SK-N-SH (cell line): ENCODE results near the gene TMEM126A. TPM values are rescaled to one million over a fixed set of nuclear protein-coding genes. Genes with fewer than 3 reads are reported as not detected.

ENCODE experiments used
- CTCF ChIA-PET: fragments of 300-600, 350-600 bp; formaldehyde crosslinking; extraction: SDS; loops from one replicate; lab custom pipeline; 2021; lab: Yijun Ruan, JAX
- POLR2A ChIA-PET: fragments of 350-600 bp; sonication (Branson Sonifier 250); formaldehyde crosslinking; extraction: SDS; loops from one replicate; lab custom pipeline; 2020; ENCODE audit warnings: antibody characterized with exemption, inconsistent platforms; lab: Yijun Ruan, JAX
- DNase-seq: peaks from one replicate; pipeline ENCODE4 v3.0.0; 2012
- H2AFZ ChIP-seq: fragments of 200-600 bp; sonication (generic); 2 replicates; pipeline ENCODE4 v1.8.1; 2016; ENCODE audit warnings: antibody characterized with exemption, mild to moderate bottlenecking, low read depth
- H3F3A ChIP-seq: fragments of 200-600 bp; sonication (generic); replicated peaks from 2 replicates; pipeline ENCODE3; 2016; ENCODE audit warnings: antibody characterized with exemption, mild to moderate bottlenecking; ENCODE audit not compliant: insufficient read depth
- H3K27ac ChIP-seq, 2 experiments: fragments of 200-500 bp in 1 of 2; fragments of 200-600 bp in 1 of 2; sonication (Bioruptor generic) in 1 of 2; sonication (generic), shearing (Covaris generic) in 1 of 2; 2 replicates each; pipeline versions ENCODE4 v1.5.1 to v1.6.1; 2014 to 2016; ENCODE audit warnings: low read depth in 2 of 2, inconsistent platforms in 1 of 2, low read length in 1 of 2, mild to moderate bottlenecking in 1 of 2, mixed read lengths in 1 of 2
- H3K27me3 ChIP-seq: fragments of 200-600 bp; sonication (generic), shearing (Covaris generic); 2 replicates; pipeline ENCODE4 v1.6.1; 2016; ENCODE audit warnings: mixed run types; ENCODE audit not compliant: insufficient read depth
- H3K36me3 ChIP-seq, 2 experiments: fragments of 200-500 bp in 1 of 2; fragments of 200-600 bp in 1 of 2; sonication (Bioruptor generic) in 1 of 2; sonication (generic) in 1 of 2; replicated peaks in 1 of 2; 2 replicates each; pipeline versions ENCODE3 to v1.5.1; 2014 to 2016; ENCODE audit warnings: low read length in 1 of 2, mild to moderate bottlenecking in 1 of 2; ENCODE audit not compliant: insufficient read depth in 2 of 2, control insufficient read depth in 1 of 2
- H3K4me1 ChIP-seq, 2 experiments: fragments of 200-500 bp in 1 of 2; fragments of 200-600 bp in 1 of 2; sonication (Bioruptor generic) in 1 of 2; sonication (generic), shearing (Covaris generic) in 1 of 2; 2 replicates each; pipeline versions ENCODE4 v1.5.1 to v1.6.1; 2014 to 2016; ENCODE audit warnings: low read depth in 1 of 2, low read length in 1 of 2, mixed run types in 1 of 2; ENCODE audit not compliant: insufficient read depth in 2 of 2, control insufficient read depth in 1 of 2
- H3K4me2 ChIP-seq: fragments of 200-600 bp; sonication (generic), shearing (Covaris generic); 2 replicates; pipeline ENCODE4 v1.6.1; 2017; ENCODE audit warnings: mixed run types
- H3K4me3 ChIP-seq, 2 experiments: fragments of 200-500 bp in 1 of 2; fragments of 200-600 bp in 1 of 2; sonication (Bioruptor generic) in 1 of 2; sonication (generic), shearing (Covaris generic) in 1 of 2; 2 replicates each; pipeline versions ENCODE4 v1.5.1 to v1.8.1; 2014 to 2016; ENCODE audit warnings: low read depth in 2 of 2, inconsistent platforms in 1 of 2, low read length in 1 of 2, mild to moderate bottlenecking in 1 of 2, mixed read lengths in 1 of 2, moderate library complexity in 1 of 2
- H3K79me2 ChIP-seq: fragments of 200-600 bp; sonication (generic); 2 replicates; pipeline ENCODE4 v1.8.1; 2017; ENCODE audit warnings: mild to moderate bottlenecking; ENCODE audit not compliant: insufficient read depth
- H3K9ac ChIP-seq: fragments of 200-600 bp; sonication (generic); 2 replicates; pipeline ENCODE4 v1.6.1; 2017; ENCODE audit warnings: mixed run types
- H3K9me2 ChIP-seq: fragments of 200-600 bp; sonication (generic); 2 replicates; pipeline ENCODE4 v1.6.1; 2017; ENCODE audit warnings: mixed run types
- H3K9me3 ChIP-seq: fragments of 200-600 bp; sonication (generic); 2 replicates; pipeline ENCODE4 v1.6.1; 2017; ENCODE audit warnings: mixed run types, mild to moderate bottlenecking, moderate library complexity
- H4K20me1 ChIP-seq: fragments of 200-600 bp; sonication (generic); 2 replicates; pipeline ENCODE4 v1.6.1; 2017; ENCODE audit warnings: mild to moderate bottlenecking, mixed run types; ENCODE audit not compliant: insufficient read depth
- CHD2 ChIP-seq: fragments of 150-350 bp; IDR thresholded peaks from 2 replicates; pipeline ENCODE4 v1.6.1; 2018; ENCODE audit warnings: low read length; ENCODE audit not compliant: partially characterized antibody
- ELF1 ChIP-seq: IDR thresholded peaks from 2 replicates; pipeline ENCODE4 v1.4.0; 2012
- EZH2phosphoT487 ChIP-seq: fragments of 200-600 bp; sonication (generic); IDR thresholded peaks from 2 replicates; pipeline ENCODE4 v1.6.1; 2017; ENCODE audit warnings: low read depth, mixed run types, mild to moderate bottlenecking, antibody characterized with exemption, moderate library complexity, borderline replicate concordance
- FOSL2 ChIP-seq: IDR thresholded peaks from 2 replicates; pipeline ENCODE4 v1.4.0; 2012; ENCODE audit warnings: low read depth, mild to moderate bottlenecking, moderate library complexity, borderline replicate concordance
- FOXJ3 ChIP-seq: sonication (generic); formaldehyde crosslinking; IDR thresholded peaks from 2 replicates; pipeline ENCODE4 v1.5.1; 2020; ENCODE audit warnings: mild to moderate bottlenecking, missing genetic modification reagents
- GABPA ChIP-seq: IDR thresholded peaks from 2 replicates; pipeline ENCODE4 v1.4.0; 2012; ENCODE audit warnings: low read depth, mild to moderate bottlenecking
- GATA2 ChIP-seq: sonication (generic); formaldehyde crosslinking; IDR thresholded peaks from 2 replicates; pipeline ENCODE4 v1.5.0; 2020; ENCODE audit warnings: mild to moderate bottlenecking, missing genetic modification reagents
- MAX ChIP-seq: IDR thresholded peaks from 2 replicates; pipeline ENCODE4 v1.4.0; 2012; ENCODE audit warnings: low read depth
- MEF2A ChIP-seq: IDR thresholded peaks from 2 replicates; pipeline ENCODE4 v1.4.0; 2012; ENCODE audit warnings: low read depth, borderline replicate concordance
- MXI1 ChIP-seq: IDR thresholded peaks from 2 replicates; pipeline ENCODE4 v1.6.1; 2012; ENCODE audit warnings: mild to moderate bottlenecking, low read depth, low read length, improper control_type of control experiment
- PBX3 ChIP-seq: IDR thresholded peaks from 2 replicates; pipeline ENCODE4; 2012
- RFX5 ChIP-seq: IDR thresholded peaks from 2 replicates; pipeline ENCODE4 v1.6.1; 2012; ENCODE audit warnings: mild to moderate bottlenecking, improper control_type of control experiment, low read length
- RXRA ChIP-seq: IDR thresholded peaks from 2 replicates; pipeline ENCODE4 v1.4.0; 2012; ENCODE audit warnings: low read depth, mild to moderate bottlenecking, borderline replicate concordance
- TAF1 ChIP-seq: IDR thresholded peaks from 2 replicates; pipeline ENCODE4 v1.6.1; 2012; ENCODE audit warnings: low read depth, mild to moderate bottlenecking, low read length, moderate library complexity, borderline replicate concordance
- TCF12 ChIP-seq: IDR thresholded peaks from 2 replicates; pipeline ENCODE4 v1.4.0; 2012
- ZBTB33 ChIP-seq: IDR thresholded peaks from 2 replicates; pipeline ENCODE4 v1.4.0; 2012; ENCODE audit warnings: low read depth, borderline replicate concordance
- WGBS: methylation state at CpG from one replicate; pipeline ENCODE4 v1.1.6; 2017; ENCODE audit warnings: low lambda C conversion rate; 5-methylcytosine and 5-hydroxymethylcytosine counted together
- polyA plus RNA-seq, 3 experiments: library from polyadenylated mRNA; depleted of rRNA; stranded (reverse); fragments of >200 nt; gene quantifications; 2 replicates each; pipeline ENCODE4 v1.2.3, GENCODE V29; 2012

The TMEM126A gene
- polyA plus RNA-seq, 1 of the 3 experiments (the other 2 are of a cell fraction) = 30.5 TPM

GRCh38 chr11:85602526-85603213 is 45.1 kb upstream of the TMEM126A start:
- H3K4me1 ChIP-seq = no peaks in the 10 kb centered on the region
- no peaks in the 10 kb centered on the region for H3K9me3 ChIP-seq
- TF ChIP-seq GATA2 (CRISPR knock-in tag) = no peak
- TF ChIP-seq ELF1 = no peak
- TF ChIP-seq RXRA = no peak
- no peak for TF ChIP-seq MXI1
- TF ChIP-seq GABPA = no peak
- TF ChIP-seq TCF12 = no peak
- TF ChIP-seq EZH2phosphoT487 = no peak
- no peak for TF ChIP-seq MEF2A
- TF ChIP-seq MAX = no peak
- no peak for TF ChIP-seq PBX3
- no peak for TF ChIP-seq RFX5
- TF ChIP-seq FOXJ3 (CRISPR knock-in tag) = no peak
- no peak for TF ChIP-seq FOSL2
- no peak for TF ChIP-seq TAF1
- no peak for TF ChIP-seq ZBTB33
- no peak for TF ChIP-seq CHD2
- no peaks in the 10 kb centered on the region for H3F3A ChIP-seq
- no peak for DNase-seq
- H3K27me3 ChIP-seq = no peaks in the 10 kb centered on the region
- H3K79me2 ChIP-seq = no peaks in the 10 kb centered on the region
- no peak overlapping the region for H3K4me2 ChIP-seq
- no peak overlapping the region for H3K27ac ChIP-seq
- no peak overlapping the region for H3K9ac ChIP-seq
- CTCF ChIA-PET = interaction anchor here (1.2 to 1.5 kb wide), 2 partner anchors 14 to 223 kb away, joined by 3 to 4 read pairs; no protein-coding TSS in a partner anchor
- H2AFZ ChIP-seq = no peak overlapping the region
- peaks cover 0 to 3% of the 10 kb centered on the region in 2 experiments for H3K36me3 ChIP-seq
- H3K9me2 ChIP-seq = no peaks in the 10 kb centered on the region; the same call in 1 of the 2 replicates
- WGBS = 95% methylated on average over 2 of the region's 2 CpGs
- POLR2A ChIA-PET = no interaction called here
- no peaks in the 10 kb centered on the region for H4K20me1 ChIP-seq
- no peak overlapping the region for H3K4me3 ChIP-seq
